K562 (cell line): ENCODE results near the gene MPC1. TPM values are rescaled to one million over a fixed set of nuclear protein-coding genes. Genes with fewer than 3 reads are reported as not detected.

Experiments
- ATAC-seq: fragments of 200-7000 bp; cut with Tn5 transposase; 3 replicates; pipeline ENCODE4 v1.9.1; 2020; ENCODE audit warnings: moderate library complexity
- BruUV-seq: library from RNA; stranded (reverse); fragments of 400-500 nt; replicated peaks from 2 replicates; lab custom pipeline; 2021; lab: Mats Ljungman, UMichigan
- CTCF ChIA-PET: fragments of 300-600 bp; formaldehyde crosslinking; extraction: SDS; loops from one replicate; lab custom pipeline; 2021; ENCODE audit warnings: low intra/inter-chr PET ratio; lab: Yijun Ruan, JAX
- POLR2A ChIA-PET: fragments of 300-600, 350-650 bp; sonication (Branson Sonifier 250); formaldehyde crosslinking; extraction: SDS; loops from one replicate; lab custom pipeline; 2021; ENCODE audit warnings: antibody characterized with exemption, inconsistent platforms; lab: Yijun Ruan, JAX
- DNase-seq, 4 experiments: peaks; one replicate each; pipeline versions ENCODE4 v3.0.0 to v3.0.0-alpha.2; 2011 to 2018; ENCODE audit warnings: low spot score in 3 of 4, mixed read lengths in 3 of 4; ENCODE audit errors: extremely low read depth in 1 of 4
- FAIRE-seq: peaks from 2 replicates; lab custom pipeline; 2011; peaks lifted over from hg19 to GRCh38; lab: Jason Lieb, UNC
- H2AFZ ChIP-seq: 2 replicates; pipeline ENCODE4 v1.6.0; 2011; ENCODE audit warnings: low read depth, low read length, control low read depth, inconsistent platforms
- H3K27ac ChIP-seq: fragments of 200-600 bp; 3 replicates; pipeline ENCODE4 v1.8.0; 2011; ENCODE audit warnings: low read depth, mild to moderate bottlenecking, control low read depth, inconsistent platforms, low read length, moderate library complexity, mixed read lengths; ENCODE audit errors: extremely low read depth
- H3K27me3 ChIP-seq, 2 experiments: fragments of 300-600 bp in 1 of 2; 2 replicates in 1 of 2; 3 replicates in 1 of 2; pipeline versions ENCODE4 v1.6.0 to v1.8.0; 2011; ENCODE audit warnings: inconsistent platforms in 2 of 2, low read length in 2 of 2, mild to moderate bottlenecking in 1 of 2, mixed read lengths in 1 of 2, moderate library complexity in 1 of 2; ENCODE audit not compliant: control insufficient read depth in 2 of 2, insufficient read depth in 2 of 2
- H3K36me3 ChIP-seq: fragments of 300-600 bp; 3 replicates; pipeline ENCODE4 v1.8.0; 2011; ENCODE audit warnings: mild to moderate bottlenecking, low read length, inconsistent platforms; ENCODE audit not compliant: control insufficient read depth, insufficient read depth
- H3K4me1 ChIP-seq, 2 experiments: fragments of 200-600 bp in 1 of 2; replicated peaks in 1 of 2; 2 replicates in 1 of 2; 3 replicates in 1 of 2; pipeline versions ENCODE4 v1.5.1 to v1.8.0; 2011; ENCODE audit warnings: inconsistent platforms in 2 of 2, low read length in 2 of 2, mild to moderate bottlenecking in 1 of 2, mixed read lengths in 1 of 2, moderate library complexity in 1 of 2; ENCODE audit not compliant: control insufficient read depth in 2 of 2, insufficient read depth in 2 of 2
- H3K4me2 ChIP-seq: 2 replicates; pipeline ENCODE4 v1.6.1; 2011; ENCODE audit warnings: low read length, control low read depth, inconsistent platforms, mixed read lengths; ENCODE audit not compliant: insufficient read depth
- H3K4me3 ChIP-seq: fragments of 200-600 bp; sonication (generic), shearing (Covaris generic); 2 replicates; pipeline ENCODE4 v1.5.1; 2016; ENCODE audit warnings: control low read depth, inconsistent platforms
- H3K79me2 ChIP-seq: fragments of 200-600 bp; 3 replicates; pipeline ENCODE4 v1.8.0; 2011; ENCODE audit warnings: low read length, inconsistent platforms; ENCODE audit not compliant: control insufficient read depth, insufficient read depth
- H3K9ac ChIP-seq, 2 experiments: 2 replicates each; pipeline versions ENCODE4 v1.6.0 to v1.6.1; 2011; ENCODE audit warnings: low read depth in 2 of 2, low read length in 2 of 2, control low read depth in 1 of 2, inconsistent platforms in 1 of 2, mild to moderate bottlenecking in 1 of 2, mixed read lengths in 1 of 2; ENCODE audit not compliant: insufficient read depth in 1 of 2
- H3K9me1 ChIP-seq: one replicate; pipeline ENCODE4 v1.6.0; 2011; ENCODE audit warnings: inconsistent platforms, mild to moderate bottlenecking, low read length, moderate library complexity; ENCODE audit not compliant: control insufficient read depth, insufficient read depth
- H3K9me3 ChIP-seq: replicated peaks from 2 replicates; pipeline ENCODE4 v1.5.1; 2011; ENCODE audit warnings: low read depth, low read length, inconsistent platforms; ENCODE audit not compliant: control insufficient read depth, insufficient read depth
- H4K20me1 ChIP-seq: replicated peaks from 2 replicates; pipeline ENCODE4 v1.6.1; 2011; ENCODE audit warnings: low read length, inconsistent platforms, mixed read lengths; ENCODE audit not compliant: control insufficient read depth, insufficient read depth
- ARID1B ChIP-seq: fragments of 450-650 bp; IDR thresholded peaks from 2 replicates; pipeline ENCODE4 v1.6.1; 2016; ENCODE audit warnings: antibody characterized with exemption, mild to moderate bottlenecking, inconsistent platforms
- ESRRA ChIP-seq: fragments of 450-650 bp; IDR thresholded peaks from 2 replicates; pipeline ENCODE4 v1.6.1; 2014; ENCODE audit warnings: low read depth, mild to moderate bottlenecking, moderate library complexity, borderline replicate concordance
- HIVEP1 ChIP-seq: fragments of 250-450 bp; sonication (Bioruptor Pico); IDR thresholded peaks from 2 replicates; pipeline ENCODE4 v1.4.0; 2020; ENCODE audit warnings: mild to moderate bottlenecking
- LARP7 ChIP-seq: fragments of 450-650 bp; IDR thresholded peaks from 2 replicates; pipeline ENCODE4 v1.6.1; 2016
- LEF1 ChIP-seq: fragments of 450-650 bp; IDR thresholded peaks from 2 replicates; pipeline ENCODE4 v1.6.1; 2016; ENCODE audit warnings: mild to moderate bottlenecking
- MECOM ChIP-seq: fragments of 250-450 bp; sonication (Bioruptor Pico); IDR thresholded peaks from 2 replicates; pipeline ENCODE4 v1.8.0; 2022; ENCODE audit warnings: inconsistent platforms
- MYBL2 ChIP-seq, 2 experiments: fragments of 450-650 bp in 1 of 2; sonication (generic) in 1 of 2; formaldehyde crosslinking in 1 of 2; IDR thresholded peaks; 2 replicates each; pipeline versions ENCODE4 v1.6.1 to v1.8.1; 2017 to 2022; ENCODE audit warnings: borderline replicate concordance in 1 of 2, inconsistent platforms in 1 of 2, low read depth in 1 of 2, mild to moderate bottlenecking in 1 of 2, missing genetic modification reagents in 1 of 2, moderate library complexity in 1 of 2
- NFATC3 ChIP-seq: fragments of 450-650 bp; IDR thresholded peaks from 2 replicates; pipeline ENCODE4 v1.6.1; 2017; ENCODE audit warnings: mild to moderate bottlenecking
- NFIX ChIP-seq: fragments of 250-450 bp; sonication (Bioruptor Pico); IDR thresholded peaks from 2 replicates; pipeline ENCODE4 v1.4.0; 2020; ENCODE audit warnings: low read depth, mild to moderate bottlenecking, moderate library complexity
- PML ChIP-seq: IDR thresholded peaks from 2 replicates; pipeline ENCODE4 v1.6.1; 2012; ENCODE audit warnings: low read length, inconsistent platforms
- POLR2A ChIP-seq: fragments of 450-650 bp; conservative IDR thresholded peaks from 2 replicates; pipeline ENCODE4 v1.6.1; 2016
- RBFOX2 ChIP-seq: fragments of 200-400 bp; formaldehyde crosslinking; IDR thresholded peaks from 2 replicates; pipeline ENCODE4 v1.6.1; 2017; ENCODE audit warnings: low read depth, mild to moderate bottlenecking, low read length, moderate library complexity
- TCF7 ChIP-seq: sonication (generic); IDR thresholded peaks from 2 replicates; pipeline ENCODE4 v1.6.1; 2016; ENCODE audit warnings: antibody characterized with exemption, borderline replicate concordance
- ZBED1 ChIP-seq: IDR thresholded peaks from 2 replicates; pipeline ENCODE4 v1.6.1; 2014
- ZNF143 ChIP-seq: sonication (generic); formaldehyde crosslinking; IDR thresholded peaks from 2 replicates; pipeline ENCODE4 v1.9.0; 2022; ENCODE audit warnings: mild to moderate bottlenecking, missing genetic modification reagents
- ZNF274 ChIP-seq: IDR thresholded peaks from 2 replicates; pipeline ENCODE4 v1.6.1; 2011; ENCODE audit warnings: low read depth, mild to moderate bottlenecking, low read length, moderate library complexity, borderline replicate concordance
- ZNF431 ChIP-seq: sonication (generic); formaldehyde crosslinking; IDR thresholded peaks from 2 replicates; pipeline ENCODE4 v1.8.0; 2022; ENCODE audit warnings: mild to moderate bottlenecking, missing genetic modification reagents
- ZNF444 ChIP-seq: fragments of 250-450 bp; sonication (Bioruptor Pico); IDR thresholded peaks from 2 replicates; pipeline ENCODE4 v1.4.0; 2020; ENCODE audit warnings: mild to moderate bottlenecking, moderate library complexity
- WGBS: fragments of 100-300 bp; shearing (Covaris generic); methylation state at CpG from one replicate; pipeline ENCODE4 v1.1.6; 2016; ENCODE audit warnings: low coverage, mixed read lengths; ENCODE audit not compliant: insufficient coverage; ENCODE audit errors: missing lambda C conversion rate; 5-methylcytosine and 5-hydroxymethylcytosine counted together
- in situ Hi-C: fragments of 300-500 bp; cut with MboI; formaldehyde crosslinking; loops from 4 replicates; pipeline ENCODE4 v1.15.0; 2018; ENCODE audit warnings: inconsistent platforms, mixed read lengths
- intact Hi-C: fragments of 100-400 bp; cut with micrococcal nuclease; formaldehyde crosslinking; loops from 2 replicates; pipeline ENCODE4 v1.14.2; 2022
- polyA plus RNA-seq, 8 experiments: library from polyadenylated mRNA; depleted of rRNA in 4 of 8; stranded (reverse) in 5 of 8; unstranded in 3 of 8; fragments of >200 nt; fragmentation: Nextera tagmentation in 2 of 8; fragmentation: Illumina TruSeq in 1 of 8; extraction: Ambion mirVana in 2 of 8; extraction: Trizol in 1 of 8; gene quantifications; 2 replicates each; pipeline versions ENCODE4 v1.2.1 to v1.2.3, GENCODE V29; 2011 to 2014; ENCODE audit warnings: inconsistent platforms in 1 of 8, missing spikeins in 1 of 8
- total RNA-seq, 7 experiments: library from RNA; depleted of rRNA in 6 of 7; stranded (reverse); fragments of >200 nt in 6 of 7; fragmentation: Illumina TruSeq in 2 of 7; extraction: Trizol in 2 of 7; gene quantifications; 2 replicates each; pipeline versions ENCODE4 v1.2.1 to v1.2.3, GENCODE V29; 2011 to 2021; ENCODE audit warnings: low replicate concordance in 1 of 7
- TF ChIP-seq, protein P1 (sequence below): sonication (generic); formaldehyde crosslinking; IDR thresholded peaks from 2 replicates; pipeline ENCODE4 v1.8.0; 2022; ENCODE audit warnings: mild to moderate bottlenecking, missing genetic modification reagents
- TF ChIP-seq, protein P2 (sequence below), 3 experiments: IDR thresholded peaks in 2 of 3; conservative IDR thresholded peaks in 1 of 3; 2 replicates each; pipeline ENCODE4 v1.5.1; 2011 to 2012; ENCODE audit warnings: low read length in 3 of 3, mild to moderate bottlenecking in 3 of 3, control low read depth in 2 of 3, improper control_type of control experiment in 1 of 3, inconsistent platforms in 1 of 3, low read depth in 1 of 3, mixed read lengths in 1 of 3, moderate library complexity in 1 of 3; ENCODE audit not compliant: insufficient read depth in 2 of 3

The MPC1 gene
- total and polyA plus RNA-seq, 9 of the 15 experiments (the other 6 are each of a cell fraction or from before 2014, with no cell fraction given) = 78.6 to 185 (median 138) TPM

- intact Hi-C loops = loop anchor here (2.0 kb wide), 1 partner anchor 40 kb away; the partner anchor contains the start of gene MPC1
- Histone ChIP-seq H3K4me2 (peak overlapping the region; percentile 98), H3K36me3 (peaks cover 26% of the 10 kb centered on the region), H3K9me1 (peaks cover 17% of the 10 kb centered on the region), H4K20me1 (peaks cover 14% of the 10 kb centered on the region; the same call in 1 of the 2 replicates), H3K9me3 (no peaks in the 10 kb centered on the region), H3K27me3 (no peaks in the 10 kb centered on the region), H3K79me2 (peaks cover 53% of the 10 kb centered on the region), H3K4me3 (peak overlapping the region; percentile 98), H3K9ac (peak overlapping the region; percentile 96 to 98; a peak in 3 of 4 replicates), H3K27ac (peak overlapping the region; percentile 96), H2AFZ (peak overlapping the region; percentile 100), H3K4me1 (peaks cover 10 to 18% of the 10 kb centered on the region in 2 experiments; a peak in 4 of 5 replicates)
- CTCF ChIA-PET = no interaction called here
- no peak for DNase-seq
- no peak for ATAC-seq
- FAIRE-seq = peak; percentile 56
- in situ Hi-C loops = no loop called here
- POLR2A ChIA-PET = interaction anchor here (0.5 to 1.8 kb wide), 4 partner anchors 12 to 520 kb away, joined by 3 to 9 read pairs (median 4); no protein-coding TSS in a partner anchor
- BruUV-seq = no TSS peak
- 7% methylated on average over 3 of the region's 3 CpGs for WGBS
- TF ChIP-seq POLR2A (no peak), ARID1B (no peak), RBFOX2 (no peak), NFATC3 (no peak), ZNF444 (CRISPR knock-in tag) (no peak), ESRRA (no peak), MYBL2 (IDR thresholded peaks at IDR 0.05; ENCODE audit: low read depth) (no peak), MYBL2 (CRISPR knock-in tag; IDR thresholded peaks at IDR 0.05; ENCODE audit: borderline replicate concordance) (no peak), TCF7 (no peak), ZBED1 (no peak), PML (no peak), LEF1 (no peak), ZNF431 (CRISPR knock-in tag) (no peak), ZNF143 (CRISPR knock-in tag) (no peak), LARP7 (no peak), MECOM (CRISPR knock-in tag) (no peak), NFIX (CRISPR knock-in tag) (no peak), ZNF274 (no peak), HIVEP1 (CRISPR knock-in tag) (no peak)
- TF ChIP-seq, protein P1, sequence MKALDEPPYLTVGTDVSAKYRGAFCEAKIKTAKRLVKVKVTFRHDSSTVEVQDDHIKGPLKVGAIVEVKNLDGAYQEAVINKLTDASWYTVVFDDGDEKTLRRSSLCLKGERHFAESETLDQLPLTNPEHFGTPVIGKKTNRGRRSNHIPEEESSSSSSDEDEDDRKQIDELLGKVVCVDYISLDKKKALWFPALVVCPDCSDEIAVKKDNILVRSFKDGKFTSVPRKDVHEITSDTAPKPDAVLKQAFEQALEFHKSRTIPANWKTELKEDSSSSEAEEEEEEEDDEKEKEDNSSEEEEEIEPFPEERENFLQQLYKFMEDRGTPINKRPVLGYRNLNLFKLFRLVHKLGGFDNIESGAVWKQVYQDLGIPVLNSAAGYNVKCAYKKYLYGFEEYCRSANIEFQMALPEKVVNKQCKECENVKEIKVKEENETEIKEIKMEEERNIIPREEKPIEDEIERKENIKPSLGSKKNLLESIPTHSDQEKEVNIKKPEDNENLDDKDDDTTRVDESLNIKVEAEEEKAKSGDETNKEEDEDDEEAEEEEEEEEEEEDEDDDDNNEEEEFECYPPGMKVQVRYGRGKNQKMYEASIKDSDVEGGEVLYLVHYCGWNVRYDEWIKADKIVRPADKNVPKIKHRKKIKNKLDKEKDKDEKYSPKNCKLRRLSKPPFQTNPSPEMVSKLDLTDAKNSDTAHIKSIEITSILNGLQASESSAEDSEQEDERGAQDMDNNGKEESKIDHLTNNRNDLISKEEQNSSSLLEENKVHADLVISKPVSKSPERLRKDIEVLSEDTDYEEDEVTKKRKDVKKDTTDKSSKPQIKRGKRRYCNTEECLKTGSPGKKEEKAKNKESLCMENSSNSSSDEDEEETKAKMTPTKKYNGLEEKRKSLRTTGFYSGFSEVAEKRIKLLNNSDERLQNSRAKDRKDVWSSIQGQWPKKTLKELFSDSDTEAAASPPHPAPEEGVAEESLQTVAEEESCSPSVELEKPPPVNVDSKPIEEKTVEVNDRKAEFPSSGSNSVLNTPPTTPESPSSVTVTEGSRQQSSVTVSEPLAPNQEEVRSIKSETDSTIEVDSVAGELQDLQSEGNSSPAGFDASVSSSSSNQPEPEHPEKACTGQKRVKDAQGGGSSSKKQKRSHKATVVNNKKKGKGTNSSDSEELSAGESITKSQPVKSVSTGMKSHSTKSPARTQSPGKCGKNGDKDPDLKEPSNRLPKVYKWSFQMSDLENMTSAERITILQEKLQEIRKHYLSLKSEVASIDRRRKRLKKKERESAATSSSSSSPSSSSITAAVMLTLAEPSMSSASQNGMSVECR = no peak
- TF ChIP-seq, protein P2, sequence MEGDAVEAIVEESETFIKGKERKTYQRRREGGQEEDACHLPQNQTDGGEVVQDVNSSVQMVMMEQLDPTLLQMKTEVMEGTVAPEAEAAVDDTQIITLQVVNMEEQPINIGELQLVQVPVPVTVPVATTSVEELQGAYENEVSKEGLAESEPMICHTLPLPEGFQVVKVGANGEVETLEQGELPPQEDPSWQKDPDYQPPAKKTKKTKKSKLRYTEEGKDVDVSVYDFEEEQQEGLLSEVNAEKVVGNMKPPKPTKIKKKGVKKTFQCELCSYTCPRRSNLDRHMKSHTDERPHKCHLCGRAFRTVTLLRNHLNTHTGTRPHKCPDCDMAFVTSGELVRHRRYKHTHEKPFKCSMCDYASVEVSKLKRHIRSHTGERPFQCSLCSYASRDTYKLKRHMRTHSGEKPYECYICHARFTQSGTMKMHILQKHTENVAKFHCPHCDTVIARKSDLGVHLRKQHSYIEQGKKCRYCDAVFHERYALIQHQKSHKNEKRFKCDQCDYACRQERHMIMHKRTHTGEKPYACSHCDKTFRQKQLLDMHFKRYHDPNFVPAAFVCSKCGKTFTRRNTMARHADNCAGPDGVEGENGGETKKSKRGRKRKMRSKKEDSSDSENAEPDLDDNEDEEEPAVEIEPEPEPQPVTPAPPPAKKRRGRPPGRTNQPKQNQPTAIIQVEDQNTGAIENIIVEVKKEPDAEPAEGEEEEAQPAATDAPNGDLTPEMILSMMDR (IDR thresholded peaks at IDR 0.05 in 2 of 3, conservative IDR thresholded peaks at IDR 0.05 in 1 of 3; ENCODE audit: insufficient read depth in 2 of 3, low read depth in 1 of 3, low read length in 3 of 3) = no peak
Measured at GRCh38 chr6:166343150-166343487, 39.6 kb downstream of the MPC1 start.
